ENCODE results near the gene ADAMTS6.
"Not testable (repeated sequence)": the region's sequence is repeated elsewhere in the genome, so short reads cannot be mapped to it uniquely, and the experiment has no call there.

The ADAMTS6 gene

GRCh38 chr5:65468633-65469032 is 13.1 kb downstream of the ADAMTS6 start:
- no peak for DNase-seq (ENCODE audit: low read depth in 2 of 2)

- DNase-seq (ENCODE audit: low read depth in 2 of 2), result no peak
These were observed 19.5 kb downstream of the ADAMTS6 start for GRCh38 chr5:65462139-65462705.

GRCh38 chr5:65461490-65461889 is 20.2 kb downstream of the ADAMTS6 start:
- no peak for DNase-seq (ENCODE audit: low read depth in 2 of 2)

GRCh38 chr5:65459995-65460394 is 21.7 kb downstream of the ADAMTS6 start:
- DNase-seq (ENCODE audit: low read depth in 2 of 2), result no peak

- DNase-seq (ENCODE audit: low read depth in 2 of 2), result no peak
These were observed 26.7 kb downstream of the ADAMTS6 start for GRCh38 chr5:65455064-65455463.

DNA sequence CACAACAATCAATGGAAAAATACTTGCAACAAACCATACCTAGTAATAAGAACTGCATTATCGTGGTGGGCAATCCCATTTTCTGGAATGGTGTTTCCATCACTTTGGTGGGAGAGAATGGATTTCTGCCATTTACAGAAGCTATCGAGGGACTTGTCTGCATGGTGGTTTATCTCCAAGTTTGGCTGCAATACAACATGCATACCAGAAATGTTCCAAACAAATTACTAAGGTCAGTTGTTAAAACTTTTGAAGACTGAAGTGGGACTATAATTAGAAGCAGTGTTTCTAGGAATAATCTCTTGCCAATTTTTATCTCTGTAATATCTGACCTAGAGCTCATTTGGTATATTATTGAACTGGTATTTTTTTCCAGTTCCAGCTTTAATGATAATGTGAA is 30.3 kb downstream of the ADAMTS6 start:
- DNase-seq (ENCODE audit: low read depth in 2 of 2), result no peak

DNA sequence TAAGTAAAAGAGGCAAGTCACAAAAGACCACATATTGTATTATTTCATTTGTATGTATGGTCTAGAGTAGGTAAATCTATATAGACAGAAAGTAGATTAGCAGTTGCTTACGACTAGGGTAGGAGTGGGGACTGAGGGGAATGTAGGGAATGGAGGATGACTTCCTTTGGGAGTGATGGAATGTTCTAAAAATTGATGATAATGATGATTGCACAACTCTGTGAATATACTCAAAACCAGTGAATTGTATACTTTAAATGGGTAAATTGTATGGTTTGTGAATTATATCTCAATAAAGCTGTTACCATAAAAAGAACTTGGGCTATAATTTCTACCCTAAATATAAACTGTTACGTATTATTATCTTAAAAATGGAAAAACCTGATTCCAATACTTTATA is 35.0 kb downstream of the ADAMTS6 start:
- DNase-seq (ENCODE audit: low read depth in 2 of 2), result no peak

DNA sequence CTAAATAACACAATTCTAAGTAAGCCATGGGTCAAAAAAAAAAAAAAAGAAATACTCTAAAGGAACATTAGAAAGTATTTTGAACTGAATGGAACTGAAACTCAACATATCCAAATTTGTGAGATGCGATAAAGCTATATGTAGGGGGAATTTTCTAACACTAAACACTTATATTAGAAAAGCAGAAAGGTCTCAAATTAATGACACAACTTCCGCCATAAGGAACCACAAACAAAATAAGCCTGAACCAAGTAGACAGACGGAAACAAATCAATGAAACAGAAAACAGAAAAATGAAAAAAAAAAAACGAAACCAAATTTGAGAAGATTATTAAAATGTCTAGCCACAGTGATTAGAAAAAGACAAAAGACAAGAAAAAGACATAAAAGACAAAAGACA is 39.9 kb downstream of the ADAMTS6 start:
- no peak for DNase-seq (ENCODE audit: low read depth in 2 of 2)

DNA sequence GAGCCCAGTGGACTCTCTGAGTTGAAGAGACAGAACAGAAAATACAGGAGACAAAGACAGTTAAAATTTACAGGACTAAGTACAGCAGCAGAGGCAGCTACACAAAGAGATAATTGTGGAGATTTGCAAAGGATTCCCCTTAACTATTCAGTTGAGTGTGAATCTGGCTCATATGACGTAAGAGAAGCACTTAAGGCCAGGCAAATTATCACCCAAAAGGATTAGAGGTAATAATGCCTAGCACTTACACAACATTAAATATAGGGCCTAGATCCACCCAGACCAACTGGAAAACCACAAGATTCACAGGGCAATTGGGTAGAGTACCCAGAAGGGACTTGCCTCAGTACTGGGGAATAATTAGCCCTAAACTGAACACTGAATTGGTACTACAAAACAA is 41.3 kb downstream of the ADAMTS6 start:
- no peak for DNase-seq (ENCODE audit: low read depth in 2 of 2)

- no peak for DNase-seq (ENCODE audit: low read depth in 2 of 2)
These were observed 47.6 kb downstream of the ADAMTS6 start for GRCh38 chr5:65434122-65434521.

- no peak for DNase-seq (ENCODE audit: low read depth in 2 of 2)
These were observed 55.1 kb downstream of the ADAMTS6 start for GRCh38 chr5:65426656-65427055.

- no peak for DNase-seq (ENCODE audit: low read depth in 2 of 2)
These were observed 58.1 kb downstream of the ADAMTS6 start for GRCh38 chr5:65423623-65424022.

- no peak for DNase-seq (ENCODE audit: low read depth in 2 of 2)
These were observed 63.1 kb downstream of the ADAMTS6 start for GRCh38 chr5:65418661-65419060.

DNA sequence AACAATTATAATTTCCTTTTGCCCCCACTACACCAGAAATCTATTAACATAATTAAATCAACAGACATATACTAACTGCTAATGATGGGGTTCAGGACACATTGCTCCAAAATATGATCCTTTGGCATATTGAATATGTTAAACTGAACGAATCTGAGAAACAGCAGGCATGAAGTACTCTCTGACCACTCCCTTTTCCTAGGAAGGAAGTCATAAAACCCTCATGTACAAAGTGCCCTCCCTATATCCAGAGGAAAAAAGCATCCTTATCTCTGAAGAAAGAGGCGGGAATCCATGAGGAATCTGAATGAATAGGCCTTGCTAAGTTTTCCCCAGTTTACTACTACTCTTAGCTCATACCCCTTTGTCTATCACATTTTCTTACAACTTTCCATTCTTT is 67.9 kb downstream of the ADAMTS6 start:
- DNase-seq (ENCODE audit: low read depth in 2 of 2), result no peak

DNA sequence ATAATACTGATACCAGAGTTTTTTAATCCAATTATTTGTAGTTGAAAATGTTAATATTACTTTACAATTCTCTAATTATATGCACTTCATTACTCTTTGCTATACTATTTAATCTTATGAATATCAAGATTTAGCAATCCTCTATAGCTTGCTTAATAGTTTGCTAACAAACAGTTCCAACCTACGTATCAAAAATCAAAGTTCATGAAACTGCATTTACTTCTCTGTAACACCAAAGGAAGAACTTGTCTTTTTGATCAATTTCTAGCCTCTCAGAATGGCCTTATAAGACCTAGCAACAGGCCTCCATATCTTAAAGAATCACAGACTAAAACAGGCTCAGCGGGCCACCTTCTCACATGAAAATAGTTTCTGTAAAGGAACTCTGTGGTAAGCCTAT is 68.9 kb downstream of the ADAMTS6 start:
- no peak for DNase-seq (ENCODE audit: low read depth in 2 of 2)

DNA sequence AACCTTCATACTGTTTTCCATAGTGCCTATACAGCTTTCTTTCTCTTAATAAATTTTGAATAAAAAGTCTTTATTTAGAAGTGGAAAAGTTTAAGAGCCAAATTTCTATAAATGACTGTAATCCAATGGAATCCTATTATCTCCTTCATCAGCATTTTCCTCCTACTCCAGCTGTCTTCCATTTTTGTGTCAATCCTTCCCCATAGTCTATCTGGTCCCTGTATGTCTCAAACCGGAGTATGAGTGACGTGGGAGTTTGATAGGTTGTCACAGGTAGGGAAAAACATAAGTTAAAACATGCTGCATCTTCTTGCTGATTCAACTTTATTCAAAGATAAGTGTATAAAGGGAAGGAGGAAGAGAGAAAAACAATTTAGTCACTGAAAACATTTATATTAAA is 70.4 kb downstream of the ADAMTS6 start:
- DNase-seq (ENCODE audit: low read depth in 2 of 2), result no peak

GRCh38 chr5:65395526-65396155 is 86.1 kb downstream of the ADAMTS6 start:
- DNase-seq (ENCODE audit: low read depth in 2 of 2), result no peak

DNA sequence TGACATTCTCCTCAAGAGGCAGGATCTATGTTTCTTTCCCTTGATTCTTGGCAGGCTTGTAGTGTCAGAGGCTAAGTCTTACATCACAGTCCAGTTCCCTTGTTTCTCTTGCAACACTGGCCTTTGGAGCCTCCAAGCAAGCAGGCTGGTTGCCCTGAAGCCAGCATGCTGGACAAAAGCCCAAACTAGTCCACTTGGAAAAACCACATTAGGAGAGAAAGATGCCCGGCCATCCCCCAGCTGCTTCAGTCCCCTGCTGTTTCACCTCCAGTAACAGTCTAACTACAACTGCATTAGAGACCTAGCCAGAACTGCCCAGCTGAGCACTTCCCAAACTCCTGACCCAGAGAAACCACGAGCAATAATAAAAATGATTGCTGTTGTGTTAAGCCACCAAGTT is 87.6 kb downstream of the ADAMTS6 start:
- DNase-seq (ENCODE audit: low read depth in 2 of 2), result no peak

GRCh38 chr5:65391591-65391990 is 90.1 kb downstream of the ADAMTS6 start:
- no peak for DNase-seq (ENCODE audit: low read depth in 2 of 2)

GRCh38 chr5:65390208-65390607 is 91.5 kb downstream of the ADAMTS6 start:
- DNase-seq (ENCODE audit: low read depth in 2 of 2), result no peak

- DNase-seq (ENCODE audit: low read depth in 2 of 2), result no peak
These were observed 97.9 kb downstream of the ADAMTS6 start for GRCh38 chr5:65383859-65384258.

- no peak for DNase-seq (ENCODE audit: low read depth in 2 of 2)
These were observed 99.1 kb downstream of the ADAMTS6 start for GRCh38 chr5:65382582-65382981.

- not testable (repeated sequence) for DNase-seq (ENCODE audit: low read depth in 2 of 2)
These were observed 111.2 kb downstream of the ADAMTS6 start for GRCh38 chr5:65370505-65370904.

- DNase-seq (ENCODE audit: low read depth in 2 of 2), result no peak
These were observed 115.1 kb downstream of the ADAMTS6 start for GRCh38 chr5:65366655-65367054.
